GM12891 (cell line): ENCODE measurements around the gene RFX3.

ENCODE experiments used
- POLR2A ChIP-seq: IDR thresholded peaks from 2 replicates; pipeline ENCODE4 v1.6.1; 2011; ENCODE audit warnings: low read depth, low read length, control low read depth
- POLR2AphosphoS5 ChIP-seq: IDR thresholded peaks from 2 replicates; pipeline ENCODE4 v1.6.1; 2011; ENCODE audit warnings: low read depth, low read length, control low read depth
- TAF1 ChIP-seq: IDR thresholded peaks from 2 replicates; pipeline ENCODE4 v1.6.1; 2011; ENCODE audit warnings: low read depth, low read length, control low read depth

DNA sequence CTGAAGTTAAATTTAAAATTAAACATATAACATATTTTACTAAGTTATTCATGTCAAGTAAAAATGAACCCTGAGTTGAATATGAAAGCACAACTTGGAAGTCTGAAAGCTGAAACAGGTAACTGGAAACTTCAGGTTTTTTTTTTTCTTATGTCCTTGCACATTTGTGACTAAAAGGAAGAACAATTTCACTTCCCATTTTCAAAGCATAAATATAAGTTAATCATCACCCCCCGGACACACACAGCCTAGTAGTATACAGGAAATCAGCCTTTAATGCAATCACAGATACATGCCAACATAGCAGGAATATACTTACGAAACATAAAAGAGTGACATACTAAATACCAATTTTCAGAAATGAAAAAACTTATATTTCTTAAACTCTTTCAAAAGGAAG lies 225.9 kb downstream of the RFX3 start:
- TF ChIP-seq POLR2A (no peak), POLR2AphosphoS5 (no peak), TAF1 (no peak)
